ENCODE data around the gene SLIT3.

SLIT3 gene

DNA sequence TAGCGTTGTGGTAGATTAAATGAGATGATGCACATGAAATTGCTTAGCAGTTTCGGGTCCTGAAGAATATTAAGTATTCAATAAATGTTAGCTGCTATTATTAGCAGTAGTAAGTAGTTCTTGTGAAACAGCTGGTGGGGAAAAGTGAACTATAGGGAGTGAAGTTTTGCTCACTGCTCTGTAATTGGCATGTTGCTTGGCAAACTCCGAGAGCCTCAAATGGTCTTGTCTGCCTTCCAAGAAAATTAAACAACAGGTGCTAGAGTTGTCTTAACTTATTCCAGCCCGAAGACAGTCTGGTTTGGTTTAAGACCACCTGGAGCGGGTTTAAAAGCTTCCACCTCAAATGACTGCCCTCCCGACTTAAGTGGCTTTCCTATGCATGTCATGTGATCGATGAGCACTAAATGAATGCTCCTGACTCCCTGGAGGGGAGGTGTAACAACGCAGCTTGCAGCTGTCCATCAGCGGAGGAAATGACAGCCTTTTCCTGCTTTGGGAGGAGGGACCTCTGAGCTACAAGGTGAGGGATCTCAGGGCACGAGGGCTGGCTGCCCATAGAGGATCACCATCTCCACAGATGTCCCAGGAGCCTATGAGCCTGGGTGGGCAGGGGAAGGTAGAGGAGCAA, 518.9 kb downstream of the SLIT3 start:
- DNase-seq = no peak

DNA sequence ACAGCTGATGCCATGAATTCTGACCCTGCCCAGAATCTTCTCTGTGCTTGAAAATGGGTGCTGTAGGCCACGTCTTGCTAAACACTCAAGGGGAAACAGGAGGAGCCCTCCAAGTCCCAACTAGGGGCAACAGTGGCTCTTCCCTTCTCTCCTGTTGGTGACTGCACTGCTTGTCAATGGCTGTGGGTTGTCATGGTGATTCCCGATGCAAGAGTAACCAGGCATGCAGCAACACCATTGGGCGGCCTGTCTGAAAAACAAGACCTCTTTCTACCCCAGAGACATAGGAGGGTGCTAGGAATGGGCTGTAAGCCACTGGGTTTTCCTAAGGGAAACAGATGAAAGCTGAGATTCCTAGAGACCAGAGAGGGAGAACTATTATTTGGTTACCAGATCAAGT, 520.1 kb downstream of the SLIT3 start:
- DNase-seq = no peak

DNA sequence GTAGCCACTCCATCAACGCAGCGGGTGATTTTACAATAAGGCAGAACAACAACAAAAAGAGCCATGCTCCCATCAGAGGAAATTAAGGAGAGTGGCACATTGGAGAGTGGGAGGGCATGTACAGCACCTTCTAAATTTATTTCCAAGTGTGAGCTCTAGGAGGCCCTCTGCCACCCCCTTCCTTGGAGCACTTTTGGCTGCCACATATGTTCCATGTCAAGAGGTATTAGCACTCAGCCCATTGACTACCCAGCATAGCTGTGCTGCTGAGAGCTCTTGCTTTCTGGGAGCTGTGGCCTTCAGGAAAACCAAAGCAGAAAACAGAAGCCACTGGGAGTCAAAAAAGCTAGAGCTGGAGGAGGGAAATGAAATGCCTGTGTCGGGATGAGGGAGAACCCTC, 521.6 kb downstream of the SLIT3 start:
- no peak for DNase-seq

DNA sequence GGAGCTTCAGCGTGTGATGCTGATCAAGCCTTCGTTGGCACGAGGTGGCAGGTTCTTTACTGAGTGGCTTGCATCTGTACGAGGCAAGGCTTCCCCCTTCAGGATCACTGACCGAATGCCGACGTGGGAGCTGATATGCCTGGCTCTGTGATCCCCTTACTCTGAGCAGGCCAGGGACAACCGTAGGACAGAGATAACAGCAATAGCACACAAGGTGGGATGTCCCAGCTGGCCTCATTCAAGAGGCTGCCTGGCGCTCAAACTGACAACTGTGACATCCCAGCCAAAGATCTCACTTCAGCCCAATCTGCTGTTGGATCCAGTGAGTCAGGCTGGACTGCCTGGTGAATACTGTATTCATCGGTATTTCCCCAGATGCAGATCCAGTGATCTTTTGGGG, 522.4 kb downstream of the SLIT3 start:
- no peak for DNase-seq

DNA sequence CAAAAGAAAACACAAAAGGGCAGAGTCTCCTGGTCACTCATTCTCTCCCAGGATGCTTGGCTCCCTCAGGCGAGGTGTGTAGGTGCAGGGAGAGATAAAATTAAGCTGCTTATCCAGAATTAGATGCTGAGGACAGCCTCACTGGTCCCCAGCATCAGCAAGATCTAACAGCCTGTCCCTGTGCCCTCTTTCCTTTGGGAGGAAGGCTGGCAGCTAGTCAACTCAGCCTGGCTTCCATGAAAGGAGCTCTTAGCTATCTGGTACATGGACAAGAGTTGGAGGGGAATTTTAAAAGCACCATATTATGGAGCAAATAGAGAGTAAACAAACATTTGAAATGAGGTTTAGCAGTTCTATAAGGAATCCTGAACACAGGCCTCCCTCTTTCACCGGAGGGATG, 523.3 kb downstream of the SLIT3 start:
- no peak for DNase-seq

DNA sequence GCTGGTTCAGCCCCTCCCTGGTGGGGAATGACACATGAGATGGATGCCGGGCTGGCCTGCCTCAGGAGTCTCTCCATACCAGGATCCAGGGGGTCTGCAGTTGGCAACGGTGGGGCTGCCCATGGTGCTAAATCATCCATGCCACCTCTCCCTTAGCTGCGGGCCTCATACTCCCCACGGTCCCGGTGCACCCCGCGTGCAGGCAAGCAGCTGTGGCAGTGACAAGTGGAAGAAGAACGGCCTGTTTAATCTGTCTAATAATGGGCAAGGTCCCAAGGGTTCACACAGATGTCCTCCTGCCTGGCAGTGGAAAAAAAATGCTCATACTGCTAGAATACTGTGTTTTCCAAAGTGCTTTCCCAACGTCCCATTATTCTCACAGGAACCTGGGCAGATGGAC, 524.9 kb downstream of the SLIT3 start:
- DNase-seq = no peak

DNA sequence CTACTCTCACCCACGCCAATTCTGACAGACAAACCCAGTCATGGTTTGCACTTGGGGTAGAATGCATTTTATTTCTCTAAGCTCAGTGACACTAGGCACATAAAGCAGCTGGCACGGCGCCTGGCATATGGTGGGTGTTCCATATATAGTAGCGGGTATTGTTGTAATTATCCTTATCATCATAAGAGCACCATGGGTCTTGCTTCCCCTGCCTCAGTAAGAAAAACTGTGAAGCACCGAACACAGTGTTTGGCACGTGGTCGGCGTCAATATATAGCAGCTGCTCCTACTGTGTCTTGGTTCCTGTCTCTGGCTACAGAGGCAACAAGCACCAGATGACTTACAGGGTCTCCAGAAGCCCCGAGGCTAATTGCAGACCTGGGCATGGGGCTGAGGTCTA, 527.7 kb downstream of the SLIT3 start:
- no peak for DNase-seq

DNA sequence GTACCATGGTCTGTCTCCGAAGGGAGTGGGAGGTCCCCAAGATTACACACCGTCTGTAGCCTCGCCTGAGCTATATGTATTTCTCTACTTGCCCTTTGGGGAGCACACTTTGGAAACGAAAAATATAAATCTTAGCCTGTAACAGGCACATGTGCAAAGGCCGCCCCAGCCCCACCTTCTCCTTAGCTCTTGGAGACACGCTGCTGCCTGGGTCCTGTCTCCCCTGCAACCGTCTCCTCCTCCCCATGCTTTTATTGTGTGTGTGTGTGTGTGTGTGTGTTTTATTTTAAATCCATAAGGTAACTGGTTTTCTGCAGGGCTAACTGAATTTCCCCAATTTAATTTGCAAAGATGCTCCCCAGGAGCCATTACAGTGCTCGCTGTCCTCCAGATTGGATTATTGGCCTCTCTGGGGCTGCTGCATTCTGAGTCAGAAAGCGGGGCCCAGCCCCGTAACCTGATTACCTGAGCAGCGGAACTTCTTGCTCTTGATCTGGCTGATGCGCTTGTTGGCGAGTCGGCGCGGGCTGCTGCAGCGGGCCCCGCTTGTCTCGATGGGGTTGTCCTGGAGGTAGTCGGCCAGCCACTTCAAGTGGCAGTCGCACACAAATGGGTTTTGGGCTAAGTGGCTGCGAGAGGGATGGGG, 528.5 kb downstream of the SLIT3 start:
- no peak for DNase-seq

DNA sequence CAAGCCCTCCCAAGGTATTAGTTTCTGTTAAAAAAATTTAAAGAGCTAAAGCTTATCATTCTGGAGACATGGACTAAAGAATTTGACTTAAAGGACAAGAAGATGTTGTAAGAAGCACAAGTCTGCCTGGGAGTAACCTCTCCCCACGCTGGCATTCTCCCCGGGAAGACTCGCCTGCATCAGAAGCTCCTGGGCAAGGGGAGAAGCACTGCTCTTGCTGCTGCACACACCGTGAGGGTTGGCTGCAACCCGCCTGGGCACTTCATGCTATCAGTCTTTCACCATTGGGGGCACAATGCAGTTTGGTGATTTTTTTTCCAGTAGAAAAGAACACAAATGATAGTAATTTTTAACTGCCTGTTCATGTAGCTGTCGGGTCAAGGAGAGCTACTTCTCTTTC, 529.3 kb downstream of the SLIT3 start:
- DNase-seq = no peak

DNA sequence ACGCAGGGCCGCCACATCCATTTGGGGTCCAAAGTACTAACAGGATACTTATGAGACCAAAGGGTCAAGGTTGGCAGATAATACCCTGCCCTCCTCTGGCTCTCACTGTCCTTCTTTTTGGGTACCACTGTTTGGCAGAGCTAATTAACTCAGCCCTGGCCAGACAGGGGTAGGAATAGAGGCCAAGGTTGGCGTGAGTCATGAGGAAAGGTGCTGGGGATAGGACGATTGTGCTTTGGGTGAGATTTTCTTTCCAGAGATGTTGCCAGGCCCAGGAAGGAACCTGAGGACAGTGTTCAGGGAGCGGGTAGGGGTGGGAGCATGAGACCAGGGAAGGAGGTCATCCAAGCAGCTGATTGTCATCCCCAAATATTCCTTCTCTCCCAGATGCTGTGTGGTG, 529.9 kb downstream of the SLIT3 start:
- no peak for DNase-seq

DNA sequence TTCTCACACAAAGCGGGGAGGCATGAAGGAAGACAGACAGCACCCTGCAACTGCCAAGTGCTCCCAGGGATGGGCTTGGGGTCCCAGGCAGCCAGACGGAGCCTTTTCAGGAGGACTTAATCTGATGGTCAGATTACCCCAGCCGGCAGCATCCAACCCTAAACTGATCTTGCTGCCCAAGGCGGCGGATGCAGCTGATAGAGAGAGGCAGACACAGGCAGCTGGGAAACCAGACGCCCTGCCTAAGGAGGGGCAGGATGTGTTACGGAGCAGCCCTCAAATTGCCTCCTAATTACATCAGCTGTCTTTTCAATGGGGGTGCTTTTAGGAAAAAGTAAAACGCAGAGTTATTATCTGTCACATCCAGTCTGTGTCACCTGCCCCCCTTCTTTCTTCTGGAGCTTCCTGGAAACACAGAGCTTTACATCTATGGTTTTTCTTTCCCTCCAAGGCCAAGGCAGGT, 530.9 kb downstream of the SLIT3 start:
- no peak for DNase-seq

DNA sequence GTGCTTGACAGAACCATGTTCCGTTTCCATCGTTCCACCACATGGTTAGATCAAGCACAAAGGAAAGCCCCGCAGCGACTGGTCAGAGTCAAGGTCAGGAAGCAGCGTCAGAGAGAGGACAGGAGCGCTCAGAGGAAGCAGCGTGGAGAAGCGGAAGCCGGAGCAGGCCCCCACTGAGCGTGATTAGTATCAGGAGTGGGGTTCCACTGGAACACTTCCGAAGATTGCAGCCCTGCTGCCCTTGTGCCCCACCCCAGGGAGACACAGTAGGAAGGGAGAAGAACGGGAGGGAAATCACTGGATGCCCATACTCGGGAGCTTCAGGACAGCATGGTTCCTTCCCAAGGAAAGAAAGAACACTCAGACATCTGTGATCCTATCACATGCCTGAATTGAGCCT, 532.8 kb downstream of the SLIT3 start:
- DNase-seq = no peak

DNA sequence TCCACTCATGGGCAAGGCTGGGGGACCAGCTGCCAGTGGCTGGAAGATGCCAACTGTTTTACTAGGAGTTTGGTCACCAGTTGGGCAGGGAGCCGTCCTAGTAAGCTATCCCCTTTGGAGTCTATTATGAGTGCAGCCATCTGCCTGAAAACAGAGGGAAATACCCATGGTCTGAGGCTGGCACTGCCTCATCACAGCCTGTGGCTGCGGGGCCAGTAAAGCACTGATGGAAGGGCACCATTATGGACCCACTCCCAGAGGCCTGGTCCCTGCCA, 534.6 kb downstream of the SLIT3 start:
- DNase-seq = no peak

DNA sequence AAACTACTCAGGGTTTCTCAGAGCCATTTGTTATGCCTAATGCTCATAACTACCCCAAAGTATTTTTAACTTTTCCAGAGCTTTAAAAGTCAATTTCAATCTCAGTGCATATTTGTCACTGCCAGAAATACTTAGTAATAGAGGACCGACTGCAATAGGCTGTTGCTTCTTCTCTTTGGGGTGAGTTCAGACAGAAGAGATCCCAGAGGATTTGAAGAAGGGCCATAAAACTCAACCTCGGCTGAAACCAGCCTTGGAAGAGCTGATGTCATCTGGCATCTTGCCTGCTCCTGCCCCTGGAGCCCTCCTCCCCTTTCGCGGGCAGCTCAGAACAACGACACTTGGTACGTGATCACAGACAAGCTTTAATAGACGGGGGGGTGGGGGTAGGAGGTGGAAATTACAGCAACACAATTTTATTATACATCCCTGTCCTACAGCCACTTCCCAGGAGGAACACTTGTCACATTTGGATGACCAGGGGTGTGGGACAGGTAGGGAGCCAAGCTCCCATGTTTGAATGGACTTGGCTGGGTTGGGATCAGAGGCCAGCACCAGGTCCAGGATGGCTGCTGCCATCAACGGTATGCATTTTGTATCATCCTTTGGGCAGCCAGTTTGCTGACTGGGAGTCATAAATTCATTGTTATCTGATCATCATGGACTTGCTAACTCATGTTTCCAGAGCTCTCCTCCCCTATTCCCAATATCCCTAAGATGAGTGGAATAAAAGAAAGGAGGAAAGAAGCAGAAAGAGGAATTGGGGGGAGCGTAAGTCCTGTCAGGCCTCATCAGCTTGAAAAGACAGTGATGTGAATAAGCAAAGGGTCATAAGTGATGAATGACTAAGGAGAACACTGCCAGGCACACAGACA, 535.2 kb downstream of the SLIT3 start:
- DNase-seq = no peak

DNA sequence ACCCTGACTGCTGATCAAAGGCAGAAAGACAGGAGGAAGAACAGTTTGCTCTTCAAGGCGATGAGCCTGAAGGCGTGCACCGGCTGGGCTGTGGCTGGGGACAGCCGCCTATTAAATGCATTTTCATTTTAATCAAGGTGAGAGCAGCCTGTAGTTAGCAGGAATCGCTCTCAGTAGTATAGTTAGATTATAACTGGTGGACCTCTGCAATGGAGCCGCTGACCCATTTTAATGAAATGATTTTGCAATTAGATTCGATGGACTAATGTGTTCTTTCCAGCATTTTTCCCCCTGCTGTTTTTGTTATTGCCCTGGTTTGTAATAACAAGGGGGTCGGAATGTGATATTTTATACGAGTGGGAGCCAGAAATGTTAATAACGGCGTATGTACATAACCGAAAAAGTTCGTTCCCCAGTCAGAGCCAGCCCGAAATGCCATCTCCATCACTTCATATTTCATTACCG, 535.8 kb downstream of the SLIT3 start:
- DNase-seq = no peak

DNA sequence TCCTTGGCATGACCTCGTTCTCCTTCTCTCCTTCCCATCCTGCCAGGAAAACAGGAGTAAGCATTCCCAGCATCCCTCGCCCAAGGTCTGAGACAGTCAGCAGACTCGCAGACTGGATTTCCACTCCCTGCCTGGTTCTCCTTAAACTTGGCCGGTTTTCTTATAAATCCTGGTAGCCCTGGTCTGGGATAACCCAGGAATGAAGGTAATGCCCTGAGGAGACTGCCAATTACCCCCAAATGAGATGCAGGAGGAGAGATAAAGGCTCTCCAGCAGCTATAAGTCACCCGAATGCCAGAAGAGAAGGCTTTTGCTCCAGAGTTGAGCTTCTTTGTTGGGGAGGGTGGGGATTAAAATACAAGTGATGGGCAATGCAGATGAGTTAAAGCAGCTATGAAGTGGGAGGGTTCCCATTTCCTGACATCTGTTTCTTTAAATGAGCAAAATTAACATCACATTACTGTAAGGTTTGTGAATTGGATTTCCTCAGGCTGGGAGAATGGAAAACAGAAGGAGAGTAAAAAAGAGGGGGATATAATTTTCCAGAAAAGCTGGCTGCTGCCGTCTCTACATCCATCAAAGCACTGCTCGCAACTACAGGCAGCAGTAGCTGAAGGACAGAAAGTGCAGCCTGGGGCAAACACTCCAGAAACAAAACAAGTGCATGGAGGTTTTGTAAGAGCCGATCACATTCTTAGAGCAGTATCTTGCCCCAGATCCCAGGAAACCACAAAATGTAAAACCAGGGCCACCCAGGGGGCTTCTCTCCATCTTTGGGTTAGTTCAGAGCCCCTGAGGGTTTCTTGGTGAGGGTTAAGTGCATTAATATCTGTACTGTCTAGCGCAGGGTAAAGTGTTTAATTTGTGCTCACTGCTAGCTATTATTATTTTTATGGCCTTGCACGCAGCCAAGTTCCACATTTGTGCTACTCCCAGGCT, 544.2 kb downstream of the SLIT3 start:
- DNase-seq = no peak

DNA sequence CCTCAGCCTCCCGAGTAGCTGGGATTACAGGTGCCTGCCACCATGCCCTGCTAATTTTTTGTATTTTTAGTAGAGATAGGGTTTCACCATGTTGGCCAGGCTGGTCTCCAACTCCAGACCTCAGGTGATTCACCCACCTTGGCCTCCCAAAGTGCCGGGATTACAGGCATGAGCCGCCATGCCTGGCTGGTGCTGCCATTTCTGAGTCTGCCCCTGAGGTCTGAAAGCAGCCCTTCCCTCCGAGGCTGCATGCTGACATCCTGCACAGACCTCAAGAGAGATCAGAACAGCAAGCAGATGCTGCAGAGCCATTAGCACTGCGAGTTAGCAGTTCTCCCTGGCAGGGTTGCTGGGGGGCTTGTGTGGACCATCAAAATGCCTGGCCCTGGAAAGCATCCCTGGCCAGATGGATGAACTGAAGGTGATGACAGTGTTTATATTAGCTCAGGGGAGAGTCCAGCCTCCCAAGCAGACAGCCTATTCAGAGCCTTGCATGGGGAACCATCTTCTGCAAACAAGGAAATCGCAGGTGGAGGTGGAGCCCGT, 545.3 kb downstream of the SLIT3 start:
- no peak for DNase-seq

DNA sequence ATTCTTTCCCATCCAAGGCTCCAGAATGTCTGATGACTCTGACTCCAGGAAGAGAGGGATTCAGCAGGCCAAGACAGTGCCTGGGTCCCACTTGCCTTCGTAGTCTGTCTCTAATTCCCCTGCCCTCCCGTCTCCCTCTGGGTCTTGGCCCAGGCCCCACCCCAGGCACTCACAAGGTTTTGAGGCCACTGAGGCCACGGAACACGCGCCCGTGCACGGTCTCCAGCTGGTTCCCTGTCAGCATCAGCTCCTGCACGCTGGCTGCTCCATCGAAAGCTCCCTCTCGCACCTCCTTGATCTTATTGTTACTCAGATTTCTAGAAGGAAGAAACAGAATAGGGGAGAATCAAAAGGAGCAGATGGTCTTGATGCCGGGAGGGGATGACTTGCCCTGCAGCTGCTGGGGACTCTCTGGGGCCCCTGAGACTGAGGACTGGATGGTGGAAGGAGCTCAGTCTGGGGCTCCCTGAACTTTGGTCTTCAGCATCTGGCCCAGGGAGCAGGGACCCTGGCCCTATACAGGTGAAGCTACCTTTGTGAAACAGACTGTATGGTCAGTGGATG, 547.2 kb downstream of the SLIT3 start:
- DNase-seq = peak; percentile 32

DNA sequence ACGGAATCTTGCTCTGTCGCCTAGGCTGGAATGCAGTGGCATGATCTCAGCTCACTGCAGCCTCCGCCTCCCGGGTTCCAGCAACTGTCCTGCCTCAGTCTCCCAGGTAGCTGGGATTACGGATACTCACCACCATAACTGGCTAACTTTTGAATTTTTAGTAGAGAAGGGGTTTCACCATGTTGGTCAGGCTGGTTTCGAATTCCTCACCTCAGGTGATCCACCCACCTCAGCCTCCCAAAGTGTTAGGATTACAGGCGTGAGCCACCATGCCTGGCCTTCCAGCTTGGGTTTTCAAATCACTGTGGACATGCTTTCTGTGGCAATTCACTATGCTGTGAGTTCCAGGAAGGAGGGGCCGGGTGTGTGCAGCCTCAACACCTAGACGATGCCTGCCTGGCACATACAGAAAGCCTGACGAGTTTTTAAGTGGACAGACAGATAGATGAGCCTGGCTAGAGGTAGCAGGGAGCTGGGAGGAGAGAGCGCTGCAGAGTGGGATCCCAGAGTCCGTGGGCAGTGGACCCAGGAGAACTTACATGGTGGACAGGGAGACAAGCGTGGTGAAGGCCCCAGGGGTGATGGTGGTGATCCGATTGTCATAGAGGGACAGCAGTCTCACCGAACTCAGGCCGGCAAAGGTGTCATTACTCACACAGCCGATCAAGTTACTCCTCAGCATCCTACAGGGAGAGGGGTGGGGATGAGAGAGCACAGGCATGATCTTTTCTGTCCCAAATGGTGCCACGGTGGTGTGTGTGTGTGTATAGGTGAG, 548.3 kb downstream of the SLIT3 start:
- DNase-seq = peak; percentile 48

DNA sequence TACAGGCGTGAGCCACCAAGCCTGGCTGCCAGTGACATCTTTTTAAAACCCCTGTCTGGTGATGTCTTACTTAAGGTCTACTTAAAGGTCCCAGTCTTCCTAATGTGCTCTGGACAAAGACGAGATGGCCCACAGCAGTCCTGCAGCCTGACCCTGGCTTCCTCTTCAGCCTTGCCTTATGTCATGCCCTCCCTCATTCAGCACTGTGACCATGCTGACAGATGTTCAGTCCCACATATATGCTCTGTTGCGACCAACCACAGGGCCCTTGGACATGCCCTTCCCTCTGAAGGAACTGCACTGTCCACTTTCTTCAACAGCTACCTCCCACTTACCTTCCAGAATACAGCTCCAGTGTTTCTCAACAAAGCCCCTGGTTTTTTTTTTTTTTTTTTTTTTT, 548.9 kb downstream of the SLIT3 start:
- peak; percentile 42 for DNase-seq

DNA sequence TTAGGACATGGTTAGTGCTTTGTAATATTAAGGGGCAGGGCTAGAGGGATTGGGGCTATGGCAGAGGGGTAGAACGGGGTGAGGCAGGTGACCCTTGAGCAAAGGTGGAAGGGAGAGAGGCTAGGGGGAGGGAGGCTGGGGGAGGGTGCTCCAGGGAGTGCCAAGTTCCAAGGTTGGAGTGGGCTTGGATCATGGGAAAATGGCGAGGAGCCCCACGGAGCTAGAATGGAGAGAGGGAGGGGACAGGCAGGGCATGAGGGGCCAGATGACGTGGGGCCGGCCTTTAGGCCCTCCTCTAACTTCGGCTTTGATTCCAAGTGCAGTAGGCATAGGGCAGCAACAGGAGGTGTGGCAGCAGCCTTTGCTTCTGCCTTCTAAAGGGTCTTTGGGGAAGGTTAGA, 550.0 kb downstream of the SLIT3 start:
- peak; percentile 41 for DNase-seq

Data from activated CD8-positive, alpha-beta memory T cell treated with anti-CD3 and anti-CD28 coated beads for 24 hours (primary cell).